DOHH2 (cell line): ENCODE results near the gene THBS3.
"Not testable (repeated sequence)": the region's sequence is repeated elsewhere in the genome, so short reads cannot be mapped to it uniquely, and the experiment has no call there.

Experiments used
- H3F3A ChIP-seq: fragments of 200-600 bp; sonication (generic), shearing (Covaris generic); 2 replicates; pipeline ENCODE4 v1.6.0; 2016; ENCODE audit warnings: antibody characterized with exemption, mild to moderate bottlenecking; ENCODE audit not compliant: control insufficient read depth, insufficient read depth
- H3K27ac ChIP-seq: fragments of 200-600 bp; sonication (generic); 2 replicates; pipeline ENCODE4 v1.5.1; 2014; ENCODE audit warnings: low read depth, mild to moderate bottlenecking, low read length, moderate library complexity
- H3K27me3 ChIP-seq: fragments of 200-600 bp; sonication (generic); 2 replicates; pipeline ENCODE4 v1.6.1; 2014; ENCODE audit warnings: mild to moderate bottlenecking, low read length, mixed read lengths; ENCODE audit not compliant: control insufficient read depth
- H3K36me3 ChIP-seq: fragments of 200-600 bp; sonication (generic); 2 replicates; pipeline ENCODE4 v1.6.1; 2014; ENCODE audit warnings: mild to moderate bottlenecking, low read length, moderate library complexity, mixed read lengths; ENCODE audit not compliant: control insufficient read depth
- H3K4me1 ChIP-seq: fragments of 200-600 bp; sonication (generic); 2 replicates; pipeline ENCODE4 v1.6.1; 2014; ENCODE audit warnings: mild to moderate bottlenecking, low read length, mixed read lengths; ENCODE audit not compliant: control insufficient read depth
- H3K4me2 ChIP-seq: fragments of 200-600 bp; sonication (generic); 2 replicates; pipeline ENCODE4 v1.6.0; 2014; ENCODE audit warnings: mild to moderate bottlenecking, low read length, moderate library complexity
- H3K4me3 ChIP-seq: fragments of 200-600 bp; sonication (generic); 2 replicates; pipeline ENCODE4 v1.5.1; 2014; ENCODE audit warnings: mild to moderate bottlenecking, low read length, mixed read lengths
- H3K79me2 ChIP-seq: fragments of 200-600 bp; sonication (generic); 2 replicates; pipeline ENCODE4 v1.6.1; 2014; ENCODE audit warnings: mild to moderate bottlenecking, low read length, mixed read lengths; ENCODE audit not compliant: control insufficient read depth
- H3K9me2 ChIP-seq: fragments of 200-600 bp; sonication (generic); replicated peaks from 2 replicates; pipeline ENCODE4 v1.6.1; 2014; ENCODE audit warnings: mild to moderate bottlenecking, low read length, mixed read lengths; ENCODE audit not compliant: control insufficient read depth
- H3K9me3 ChIP-seq: fragments of 200-600 bp; sonication (generic); 2 replicates; pipeline ENCODE4 v1.6.1; 2014; ENCODE audit warnings: antibody characterized with exemption, low read length, mixed read lengths; ENCODE audit not compliant: control insufficient read depth, insufficient read depth
- H4K20me1 ChIP-seq: fragments of 200-600 bp; sonication (generic); 2 replicates; pipeline ENCODE4 v1.6.0; 2014; ENCODE audit warnings: low read depth, mild to moderate bottlenecking, antibody characterized with exemption, low read length, moderate library complexity; ENCODE audit not compliant: control insufficient read depth, insufficient read depth
- CTCF ChIP-seq: fragments of 200-600 bp; sonication (generic); IDR thresholded peaks from one replicate; pipeline ENCODE4 v1.5.1; 2014; ENCODE audit warnings: antibody characterized with exemption, mild to moderate bottlenecking, low read depth, low read length; ENCODE audit not compliant: poor library complexity, severe bottlenecking
- EZH2phosphoT487 ChIP-seq: fragments of 200-600 bp; sonication (generic); IDR thresholded peaks from 2 replicates; pipeline ENCODE4 v1.6.1; 2017; ENCODE audit warnings: borderline replicate concordance, mild to moderate bottlenecking, antibody characterized with exemption, low read length, moderate library complexity, mixed read lengths

Gene THBS3

DNA sequence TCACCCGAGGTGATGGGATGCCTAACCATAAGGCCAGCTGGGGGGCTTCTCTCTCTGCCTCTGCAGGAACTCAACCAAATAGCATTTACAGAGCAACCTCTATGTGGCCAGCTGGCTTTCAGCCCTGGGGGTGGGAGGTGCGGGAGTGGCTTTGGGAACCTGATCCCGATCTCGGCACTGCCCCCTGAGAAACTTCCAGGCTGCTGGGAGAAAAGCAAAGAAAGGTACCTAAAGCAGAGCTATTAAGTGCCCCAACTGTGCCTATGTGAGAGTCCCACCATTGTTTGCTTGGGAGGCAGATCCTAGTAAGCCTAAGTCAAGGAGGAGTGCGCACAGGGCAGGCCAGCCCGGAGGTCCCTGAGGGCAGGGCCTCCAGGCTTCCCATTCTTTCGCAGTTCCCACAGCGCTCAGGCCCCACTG lies 41.6 kb downstream of the THBS3 start:
- no peaks in the 10 kb centered on the region for H4K20me1 ChIP-seq
- TF ChIP-seq CTCF (no peak), EZH2phosphoT487 (no peak)

DNA sequence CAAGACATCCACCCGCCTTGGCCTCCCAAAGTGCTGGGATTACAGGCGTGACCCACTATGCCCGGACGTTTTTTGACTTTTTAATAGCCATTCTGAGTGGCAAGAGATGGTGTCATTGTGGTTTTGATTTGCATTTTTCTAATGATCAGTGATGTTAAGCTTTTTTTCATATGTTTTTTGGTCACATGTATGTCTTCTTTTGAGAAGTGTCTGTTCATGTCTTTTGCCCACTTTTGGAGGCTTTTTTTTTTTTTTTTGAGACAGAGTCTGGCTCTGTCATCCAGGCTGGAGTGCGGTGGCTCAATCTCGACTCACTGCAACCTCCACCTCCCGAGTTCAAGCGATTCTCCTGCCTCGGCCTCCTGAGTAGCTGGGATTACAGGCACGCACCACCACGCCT lies 43.1 kb downstream of the THBS3 start:
- not testable (repeated sequence) for H3F3A ChIP-seq, H4K20me1 ChIP-seq, H3K79me2 ChIP-seq, H3K4me2 ChIP-seq, H3K9me2 ChIP-seq, H3K4me3 ChIP-seq, H3K9me3 ChIP-seq, H3K27ac ChIP-seq, H3K27me3 ChIP-seq
- Histone ChIP-seq H3K36me3 (peaks cover 13% of the 10 kb centered on the region), H3K4me1 (peaks cover 33% of the 10 kb centered on the region)

More for the DNA sequence above, 41.6 kb downstream of the THBS3 start:
- Histone ChIP-seq H3K27me3 (no peaks in the 10 kb centered on the region), H3K36me3 (peaks cover 20% of the 10 kb centered on the region), H3K27ac (no peak overlapping the region), H3K9me3 (no peaks in the 10 kb centered on the region), H3K9me2 (no peaks in the 10 kb centered on the region), H3K4me2 (peak overlapping the region; percentile 90), H3K79me2 (no peaks in the 10 kb centered on the region), H3K4me3 (peak overlapping the region; percentile 14), H3K4me1 (peaks cover 33% of the 10 kb centered on the region), H3F3A (peaks cover 9% of the 10 kb centered on the region; the same call in 1 of the 2 replicates)

GRCh38 chr1:155163785-155164184 lies 43.9 kb downstream of the THBS3 start:
- H3K4me3 ChIP-seq, H4K20me1 ChIP-seq: not testable (repeated sequence)

DNA sequence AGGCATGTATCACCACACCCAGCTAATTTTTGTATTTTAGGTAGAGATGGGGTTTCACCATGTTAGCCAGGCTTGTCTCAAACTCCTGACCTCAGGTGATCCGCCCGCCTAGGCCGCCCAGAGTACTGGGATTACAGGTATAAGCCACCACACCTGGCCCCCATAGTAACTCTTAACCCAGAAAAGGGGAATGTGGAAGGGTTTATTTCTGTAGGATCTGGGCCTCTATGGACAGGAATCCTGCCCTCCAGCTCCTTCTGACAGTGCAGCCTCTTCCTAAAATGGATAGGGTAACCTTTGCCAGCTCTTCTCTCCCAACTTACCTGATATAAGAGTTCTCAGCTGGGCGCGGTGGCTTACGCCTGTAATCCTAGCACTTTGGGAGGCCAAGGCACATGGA lies 45.1 kb downstream of the THBS3 start:
- H3K79me2 ChIP-seq, H3F3A ChIP-seq, H3K9me3 ChIP-seq, H3K27ac ChIP-seq, H4K20me1 ChIP-seq, H3K4me2 ChIP-seq, H3K36me3 ChIP-seq, H3K4me3 ChIP-seq, H3K27me3 ChIP-seq, H3K9me2 ChIP-seq: not testable (repeated sequence)
- H3K4me1 ChIP-seq, result peaks cover 28% of the 10 kb centered on the region

More at GRCh38 chr1:155163785-155164184, 43.9 kb downstream of the THBS3 start:
- H3K27me3 ChIP-seq, H3K9me3 ChIP-seq, H3K9me2 ChIP-seq, H3K36me3 ChIP-seq, H3K27ac ChIP-seq, H3K79me2 ChIP-seq, H3K4me2 ChIP-seq, H3F3A ChIP-seq: not testable (repeated sequence)
- H3K4me1 ChIP-seq, result peaks cover 33% of the 10 kb centered on the region

GRCh38 chr1:155160128-155160527 lies 47.6 kb downstream of the THBS3 start:
- H3K27ac ChIP-seq, result no peak overlapping the region
- TF ChIP-seq CTCF (no peak), EZH2phosphoT487 (no peak)
- H3K4me3 ChIP-seq, result no peak overlapping the region
- no peaks in the 10 kb centered on the region for H4K20me1 ChIP-seq
- no peak overlapping the region for H3K4me2 ChIP-seq
- H3K36me3 ChIP-seq, result no peaks in the 10 kb centered on the region
- H3K9me2 ChIP-seq, result no peaks in the 10 kb centered on the region
- H3K27me3 ChIP-seq, result peaks cover 1% of the 10 kb centered on the region; the same call in 1 of the 2 replicates
- peaks cover 4% of the 10 kb centered on the region; the same call in 1 of the 2 replicates for H3K4me1 ChIP-seq
- H3F3A ChIP-seq, result 0 out of 2 replicates have a peak, but pooled peaks cover 3% of the 10 kb centered on the region
- no peaks in the 10 kb centered on the region for H3K9me3 ChIP-seq
- no peaks in the 10 kb centered on the region for H3K79me2 ChIP-seq
